D721Med (cell line): Measurements from ENCODE around the gene CDK2AP2.
"Not testable (repeated sequence)": the region's sequence is repeated elsewhere in the genome, so short reads cannot be mapped to it uniquely, and the experiment has no call there.

Experiments used
- DNase-seq: peaks from one replicate; pipeline ENCODE4 v3.0.0; 2011; ENCODE audit warnings: low spot score; ENCODE audit not compliant: insufficient read length
- FAIRE-seq: peaks from 2 replicates; lab custom pipeline; 2011; peaks lifted over from hg19 to GRCh38; lab: Jason Lieb, UNC
- TF ChIP-seq, protein P1 (sequence below): IDR thresholded peaks from 2 replicates; pipeline ENCODE4 v1.5.1; 2012; ENCODE audit warnings: mild to moderate bottlenecking, control low read depth; ENCODE audit not compliant: insufficient read depth; ENCODE audit errors: missing control alignments

CDK2AP2 gene

DNA sequence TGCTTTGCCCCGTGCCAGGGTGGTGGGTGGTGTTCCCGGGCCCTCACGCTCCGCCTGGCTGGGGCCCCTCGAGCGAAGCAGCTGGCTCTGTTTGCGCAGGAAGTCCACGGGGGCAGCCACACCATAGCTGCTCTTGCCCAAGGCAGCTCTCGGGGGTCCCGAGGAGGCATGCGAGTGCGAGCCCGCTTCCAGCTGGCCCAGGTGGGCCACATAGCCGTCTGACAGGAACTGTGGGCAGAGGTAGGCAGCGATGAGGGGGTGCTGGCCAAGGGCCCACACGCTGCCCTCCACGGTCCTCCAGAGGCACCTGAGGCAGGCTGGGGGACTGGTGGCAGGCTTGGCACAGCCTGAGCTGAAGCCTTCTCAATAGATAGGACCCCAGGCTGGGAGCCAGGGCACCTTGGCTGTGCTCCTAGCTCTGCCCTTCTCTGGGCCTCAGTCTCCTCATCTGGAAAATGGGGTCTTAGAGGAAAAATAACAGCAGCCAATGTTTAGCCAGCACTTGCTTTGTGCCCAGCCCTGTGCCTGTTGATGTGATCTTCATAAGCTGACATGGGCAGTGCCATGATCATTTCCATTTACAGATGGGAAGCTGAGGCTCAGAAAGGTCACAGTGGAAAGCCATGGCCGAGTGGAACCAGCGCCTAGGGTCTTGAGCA is 15.8 kb downstream of the CDK2AP2 start:
- TF ChIP-seq, protein P1, sequence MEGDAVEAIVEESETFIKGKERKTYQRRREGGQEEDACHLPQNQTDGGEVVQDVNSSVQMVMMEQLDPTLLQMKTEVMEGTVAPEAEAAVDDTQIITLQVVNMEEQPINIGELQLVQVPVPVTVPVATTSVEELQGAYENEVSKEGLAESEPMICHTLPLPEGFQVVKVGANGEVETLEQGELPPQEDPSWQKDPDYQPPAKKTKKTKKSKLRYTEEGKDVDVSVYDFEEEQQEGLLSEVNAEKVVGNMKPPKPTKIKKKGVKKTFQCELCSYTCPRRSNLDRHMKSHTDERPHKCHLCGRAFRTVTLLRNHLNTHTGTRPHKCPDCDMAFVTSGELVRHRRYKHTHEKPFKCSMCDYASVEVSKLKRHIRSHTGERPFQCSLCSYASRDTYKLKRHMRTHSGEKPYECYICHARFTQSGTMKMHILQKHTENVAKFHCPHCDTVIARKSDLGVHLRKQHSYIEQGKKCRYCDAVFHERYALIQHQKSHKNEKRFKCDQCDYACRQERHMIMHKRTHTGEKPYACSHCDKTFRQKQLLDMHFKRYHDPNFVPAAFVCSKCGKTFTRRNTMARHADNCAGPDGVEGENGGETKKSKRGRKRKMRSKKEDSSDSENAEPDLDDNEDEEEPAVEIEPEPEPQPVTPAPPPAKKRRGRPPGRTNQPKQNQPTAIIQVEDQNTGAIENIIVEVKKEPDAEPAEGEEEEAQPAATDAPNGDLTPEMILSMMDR = no peak
- DNase-seq = no peak
- no peak for FAIRE-seq

DNA sequence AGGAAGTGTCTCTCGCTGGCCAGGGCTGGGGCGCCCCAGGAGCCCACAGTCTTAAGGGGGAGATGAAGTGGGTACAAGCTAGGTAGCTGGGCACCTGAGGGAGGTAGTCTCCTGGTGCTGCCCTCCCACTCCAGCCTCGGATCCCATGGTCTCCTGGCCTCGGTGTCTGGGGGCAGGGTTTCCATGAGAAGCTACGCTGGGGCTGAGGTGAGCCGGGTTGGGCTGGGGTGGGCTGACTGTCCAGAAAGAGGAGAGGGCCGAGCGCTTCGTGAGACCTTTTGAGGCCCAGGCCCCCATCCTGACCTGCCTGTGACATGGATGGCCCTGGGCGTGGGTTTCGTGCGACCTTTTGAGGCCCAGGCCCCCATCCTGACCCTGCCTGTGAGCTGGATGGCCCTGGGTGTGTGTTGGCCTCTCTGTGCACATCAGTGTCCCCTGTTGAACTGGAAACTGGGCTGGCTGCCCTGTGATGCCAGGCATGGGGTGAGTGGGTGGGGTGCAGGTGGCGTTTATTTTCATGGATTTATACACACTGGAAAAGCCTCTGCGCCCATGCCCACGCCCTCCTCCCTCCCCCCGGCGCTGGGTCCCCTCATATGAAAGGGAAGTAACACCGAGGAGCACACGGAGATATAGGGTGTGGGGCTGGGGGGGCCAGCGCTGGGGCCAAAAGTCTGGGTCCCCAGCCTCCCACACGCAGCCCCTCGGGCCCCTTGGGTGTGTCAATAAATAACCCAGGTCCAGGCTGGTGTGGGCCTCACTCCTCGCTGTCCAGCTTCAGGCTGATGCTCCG is 16.5 kb downstream of the CDK2AP2 start:
- FAIRE-seq (no peak), DNase-seq (peak; percentile 13)
- TF ChIP-seq, protein P1 = no peak

DNA sequence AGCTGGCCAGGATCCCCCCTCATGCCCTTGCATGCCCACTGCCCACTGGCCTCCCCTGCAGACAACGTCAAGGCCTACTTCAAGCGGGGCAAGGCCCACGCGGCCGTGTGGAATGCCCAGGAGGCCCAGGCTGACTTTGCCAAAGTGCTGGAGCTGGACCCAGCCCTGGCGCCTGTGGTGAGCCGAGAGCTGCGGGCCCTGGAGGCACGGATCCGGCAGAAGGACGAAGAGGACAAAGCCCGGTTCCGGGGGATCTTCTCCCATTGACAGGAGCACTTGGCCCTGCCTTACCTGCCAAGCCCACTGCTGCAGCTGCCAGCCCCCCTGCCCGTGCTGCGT is 17.3 kb downstream of the CDK2AP2 start:
- no peak for FAIRE-seq
- TF ChIP-seq, protein P1 = no peak
- DNase-seq = peak; percentile 7

DNA sequence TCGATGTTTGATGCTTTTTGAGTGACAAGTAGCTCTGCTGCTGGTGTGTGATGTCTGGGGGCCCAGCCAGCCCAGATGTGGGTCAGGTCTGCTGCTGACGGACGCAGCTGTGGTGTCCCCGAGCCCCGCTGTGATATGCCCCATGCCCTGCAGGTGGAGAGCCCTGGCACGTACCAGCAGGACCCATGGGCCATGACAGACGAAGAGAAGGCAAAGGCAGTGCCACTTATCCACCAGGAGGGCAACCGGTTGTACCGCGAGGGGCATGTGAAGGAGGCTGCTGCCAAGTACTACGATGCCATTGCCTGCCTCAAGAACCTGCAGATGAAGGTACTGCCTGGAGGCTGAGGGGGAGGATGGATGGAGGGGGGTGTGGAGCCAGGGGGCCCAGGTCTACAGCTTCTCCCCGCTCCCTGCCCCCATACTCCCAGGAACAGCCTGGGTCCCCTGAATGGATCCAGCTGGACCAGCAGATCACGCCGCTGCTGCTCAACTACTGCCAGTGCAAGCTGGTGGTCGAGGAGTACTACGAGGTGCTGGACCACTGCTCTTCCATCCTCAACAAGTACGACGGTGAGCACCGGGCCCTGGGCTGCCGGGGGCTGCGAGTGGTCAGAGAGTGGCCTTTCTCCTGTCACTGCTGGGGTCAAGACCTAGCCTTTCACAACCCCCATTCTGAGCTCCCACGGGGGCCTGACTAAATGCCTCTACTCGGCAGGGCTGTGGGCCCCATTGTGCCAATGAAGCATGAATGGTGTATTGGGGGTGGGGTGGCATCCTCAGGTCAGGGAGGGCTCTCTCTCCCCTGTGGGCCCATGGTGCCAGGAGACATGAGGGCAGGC is 17.9 kb downstream of the CDK2AP2 start:
- FAIRE-seq (no peak), DNase-seq (no peak)
- TF ChIP-seq, protein P1 = no peak

- TF ChIP-seq, protein P1 = no peak
- no peak for FAIRE-seq
- DNase-seq = no peak
Observed at GRCh38 chr11:67489203-67489884, 18.6 kb downstream of the CDK2AP2 start.

DNA sequence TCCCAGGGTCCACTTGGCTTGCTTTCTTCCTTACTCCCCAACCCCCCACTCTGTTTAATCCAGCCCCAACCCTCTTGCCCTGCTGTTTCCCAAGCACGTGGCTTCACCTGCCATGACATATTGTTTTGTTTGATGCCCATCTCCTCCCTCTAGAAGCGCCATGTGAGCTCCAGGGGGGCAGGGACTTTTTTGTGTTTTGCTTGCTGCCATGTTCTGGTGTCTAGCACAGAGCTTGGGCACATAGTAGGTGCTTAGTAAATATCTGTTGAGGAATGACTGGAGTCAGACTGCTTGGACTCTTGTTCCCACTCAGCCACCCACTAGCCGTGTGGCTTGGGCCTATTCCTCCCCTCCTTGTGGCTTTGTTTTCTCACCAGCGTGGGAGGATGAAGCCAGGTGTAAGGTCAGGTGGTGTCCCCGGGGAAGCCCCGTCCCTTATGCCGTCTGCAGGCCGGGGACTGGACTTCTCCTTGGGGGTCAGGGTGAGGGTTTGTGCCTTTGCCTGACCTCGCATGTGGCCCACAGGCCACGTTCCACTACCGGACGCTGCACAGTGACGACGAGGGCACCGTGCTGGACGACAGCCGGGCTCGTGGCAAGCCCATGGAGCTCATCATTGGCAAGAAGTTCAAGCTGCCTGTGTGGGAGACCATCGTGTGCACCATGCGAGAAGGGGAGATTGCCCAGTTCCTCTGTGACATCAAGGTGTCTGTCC is 21.3 kb downstream of the CDK2AP2 start:
- FAIRE-seq (no peak), DNase-seq (no peak)
- TF ChIP-seq, protein P1 = no peak

GRCh38 chr11:67485873-67486361 is 22.0 kb downstream of the CDK2AP2 start:
- FAIRE-seq, DNase-seq: not testable (repeated sequence)
